ENCODE measurements around the gene S100A4.
"Not testable (repeated sequence)": the region's sequence is repeated elsewhere in the genome, so short reads cannot be mapped to it uniquely, and the experiment has no call there.

The S100A4 gene

DNA sequence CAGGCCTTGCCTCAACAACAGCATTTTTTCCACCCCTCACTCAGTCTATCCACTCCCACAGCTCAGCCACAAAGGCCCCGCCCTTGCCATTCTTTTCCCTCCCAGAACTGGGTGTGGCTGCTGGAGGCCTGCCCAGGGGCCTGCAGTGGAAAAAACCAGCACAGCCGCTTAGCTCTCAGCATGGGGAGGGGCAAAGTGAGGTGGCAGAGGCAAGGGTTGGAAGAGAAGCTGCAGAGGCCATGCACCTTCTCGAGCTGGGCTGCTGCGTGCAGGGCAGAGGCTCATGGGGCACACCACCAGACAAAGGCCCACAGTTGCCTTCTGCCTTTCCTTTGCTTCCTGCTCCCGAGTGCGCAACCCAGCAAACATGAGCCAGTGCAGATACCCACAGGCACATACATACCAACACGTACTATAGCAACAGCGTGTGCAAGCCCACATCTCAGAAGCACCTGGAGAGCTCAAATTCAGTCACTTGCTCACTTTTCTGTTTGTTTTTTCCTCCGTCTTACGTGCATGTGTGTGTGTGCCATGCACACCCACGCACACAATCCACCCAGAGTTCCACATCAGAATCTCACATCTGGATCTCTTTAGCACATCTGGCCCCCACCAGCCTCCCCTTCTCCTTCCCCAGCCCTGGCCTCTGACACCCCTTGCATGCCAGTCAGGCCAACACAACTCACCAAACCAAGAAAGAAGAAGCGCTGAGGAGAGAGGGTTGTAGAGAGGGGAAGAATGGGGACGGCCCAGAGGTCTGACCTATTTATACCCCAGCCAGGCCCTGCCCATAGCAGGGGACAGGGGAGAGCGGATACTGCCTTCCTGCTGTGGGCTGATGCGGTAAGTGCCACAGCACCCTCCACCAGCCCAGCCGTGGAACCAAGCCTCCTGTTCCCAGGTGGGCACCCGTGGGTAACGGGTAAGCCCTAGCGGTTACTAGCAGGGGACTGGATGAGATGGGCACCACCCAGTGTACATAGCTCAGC, at the start of gene S100A4:
Gene S100A4, minus strand, starts transcription at position 740 of the 989 bp plus-strand sequence. CDS start 1,012 bp downstream, outside the sequence.
- DNase-seq = peak; percentile 92

DNA sequence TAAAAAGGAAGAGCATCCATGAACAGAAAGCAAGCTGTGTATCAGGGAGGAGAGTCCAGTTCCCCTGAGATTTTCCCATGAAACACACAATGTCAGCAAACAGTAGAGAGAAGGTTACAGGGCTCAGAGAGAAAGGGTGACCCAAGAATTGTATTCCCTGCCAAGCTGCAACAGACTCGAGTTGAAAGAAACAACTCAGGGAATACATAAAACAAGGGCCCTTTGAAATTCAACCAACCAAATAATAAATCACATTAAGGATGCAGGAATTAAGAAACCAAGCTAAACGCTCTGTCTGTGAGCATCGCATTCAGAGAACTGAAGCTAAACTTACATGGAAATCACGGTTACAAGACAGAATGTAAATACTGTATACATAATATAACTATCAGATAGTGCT, 47.1 kb upstream of the S100A4 start:
- peak; percentile 45 for DNase-seq

DNA sequence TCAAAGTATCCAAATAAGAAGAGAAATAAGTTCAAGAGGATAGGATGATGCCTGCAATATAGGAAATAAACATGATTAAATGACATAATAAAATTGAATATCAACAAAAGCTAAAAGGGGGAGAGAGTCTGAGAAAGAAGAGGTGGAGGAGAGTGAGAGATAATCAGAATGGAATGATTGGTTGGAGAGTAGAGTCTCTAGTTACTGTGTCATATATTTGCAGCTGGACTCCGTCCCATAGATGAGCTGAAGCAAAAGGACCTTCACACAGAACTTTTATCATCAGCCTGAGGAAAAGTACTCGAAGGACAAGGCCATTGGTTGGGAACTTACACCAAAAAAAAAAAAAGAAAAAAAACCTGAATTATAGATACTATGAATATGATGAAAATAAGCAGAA, 42.9 kb upstream of the S100A4 start:
- no peak for DNase-seq

DNA sequence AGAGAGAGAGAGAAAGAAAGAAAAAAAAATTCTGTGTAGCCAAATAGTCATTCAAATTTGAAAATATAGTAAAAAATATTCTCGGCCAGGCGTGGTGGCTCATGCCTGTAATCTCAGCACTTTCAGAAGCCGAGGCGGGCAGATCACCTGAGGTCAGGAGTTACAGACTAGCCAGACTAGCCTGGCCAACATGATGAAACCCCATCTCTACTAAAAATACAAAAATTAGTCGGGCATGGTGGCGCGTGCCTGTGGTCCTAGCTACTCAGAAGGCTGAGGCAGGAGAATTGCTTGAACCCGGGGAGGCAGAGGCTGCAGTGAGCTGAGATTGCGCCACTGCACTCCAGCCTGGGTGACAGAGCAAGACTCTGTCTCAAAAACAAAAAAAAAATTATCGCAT, 42.4 kb upstream of the S100A4 start:
- not testable (repeated sequence) for DNase-seq

DNA sequence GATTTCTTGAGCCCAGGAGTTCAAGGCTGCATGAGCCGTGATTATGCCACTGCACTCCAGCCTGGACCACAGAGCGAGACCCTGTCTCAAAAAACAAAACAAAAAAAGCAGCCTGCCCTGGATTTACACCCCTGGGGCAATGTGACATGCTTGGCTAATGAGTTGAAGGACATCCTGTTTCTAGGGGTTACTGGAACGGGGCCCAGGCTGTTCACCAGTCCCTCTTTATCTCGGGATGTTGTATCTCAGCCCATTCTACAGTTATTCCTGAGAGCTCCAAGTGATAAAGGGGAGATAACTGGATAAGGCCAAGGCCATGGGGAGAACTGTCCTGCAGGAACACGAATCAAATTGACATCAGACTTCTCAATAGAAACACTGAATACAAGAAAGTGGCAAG, 41.7 kb upstream of the S100A4 start:
- no peak for DNase-seq

DNA sequence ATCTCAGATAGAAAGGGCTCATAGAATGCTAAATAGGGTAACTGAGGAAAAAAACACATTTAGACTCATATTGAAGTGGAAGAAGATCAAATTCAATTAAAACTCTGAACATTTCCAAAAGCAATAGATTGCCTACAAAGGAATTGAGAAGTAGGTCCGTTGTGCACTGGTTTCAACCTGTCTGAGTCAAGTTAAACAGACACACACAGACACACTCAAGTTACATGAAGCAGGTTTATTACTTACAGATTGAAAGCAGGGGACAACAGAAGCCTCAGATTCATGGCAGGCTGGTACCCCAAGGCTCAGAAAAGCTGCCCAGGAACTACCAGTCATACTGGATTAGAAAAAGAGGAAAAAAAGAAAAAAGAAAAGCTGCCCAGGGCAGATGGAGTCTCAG, 40.7 kb upstream of the S100A4 start:
- DNase-seq = no peak

DNA sequence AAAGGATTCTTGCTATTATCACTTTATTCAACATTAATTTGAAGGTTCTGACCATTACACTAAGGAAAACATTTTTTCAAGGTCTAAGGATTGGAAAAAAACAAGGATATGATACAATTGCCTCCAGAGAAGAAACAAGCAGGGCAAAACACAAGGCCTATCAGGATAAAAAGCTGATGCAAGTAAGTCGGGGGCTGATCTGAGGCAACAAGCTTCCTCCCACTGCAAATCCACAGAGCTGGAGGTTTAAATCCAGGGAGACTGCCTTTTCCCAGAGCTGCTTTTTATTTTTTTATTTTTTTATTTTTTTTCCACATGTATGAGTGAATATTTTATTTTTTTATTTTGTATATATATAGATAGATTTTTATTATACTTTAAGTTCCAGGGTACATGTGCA, 39.4 kb upstream of the S100A4 start:
- DNase-seq = no peak

DNA sequence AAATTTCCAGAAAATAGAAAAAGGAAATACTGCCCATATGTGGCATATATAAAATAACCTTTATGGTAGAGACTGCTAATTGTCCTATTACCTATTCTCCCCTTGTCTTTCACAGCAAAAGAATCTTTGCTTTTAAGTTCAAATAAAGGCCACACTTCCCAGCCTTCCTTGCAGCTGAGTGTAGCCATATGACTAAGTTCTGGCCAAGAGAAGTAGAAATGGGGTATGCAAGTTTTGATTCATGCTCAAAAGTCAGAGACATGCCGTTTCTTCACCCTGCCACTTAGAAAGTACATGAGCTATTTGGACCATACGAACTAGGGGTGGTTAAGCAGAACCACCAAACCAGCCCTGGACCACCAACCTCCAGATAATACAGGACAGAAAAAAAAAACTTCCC, 38.4 kb upstream of the S100A4 start:
- DNase-seq = no peak

DNA sequence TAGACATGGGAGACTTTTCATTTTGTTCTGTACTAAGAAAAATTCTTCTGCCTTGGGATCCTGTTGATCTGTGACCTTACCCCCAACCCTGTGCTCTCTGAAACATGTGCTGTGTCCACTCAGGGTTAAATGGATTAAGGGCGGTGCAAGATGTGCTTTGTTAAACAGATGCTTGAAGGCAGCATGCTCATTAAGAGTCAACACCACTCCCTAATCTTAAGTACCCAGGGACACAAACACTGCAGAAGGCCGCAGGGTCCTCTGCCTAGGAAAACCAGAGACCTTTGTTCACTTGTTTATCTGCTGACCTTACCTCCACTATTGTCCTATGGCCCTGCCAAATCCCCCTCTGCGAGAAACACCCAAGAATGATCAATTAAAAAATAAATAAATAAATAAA, 37.9 kb upstream of the S100A4 start:
- DNase-seq = not testable (repeated sequence)

DNA sequence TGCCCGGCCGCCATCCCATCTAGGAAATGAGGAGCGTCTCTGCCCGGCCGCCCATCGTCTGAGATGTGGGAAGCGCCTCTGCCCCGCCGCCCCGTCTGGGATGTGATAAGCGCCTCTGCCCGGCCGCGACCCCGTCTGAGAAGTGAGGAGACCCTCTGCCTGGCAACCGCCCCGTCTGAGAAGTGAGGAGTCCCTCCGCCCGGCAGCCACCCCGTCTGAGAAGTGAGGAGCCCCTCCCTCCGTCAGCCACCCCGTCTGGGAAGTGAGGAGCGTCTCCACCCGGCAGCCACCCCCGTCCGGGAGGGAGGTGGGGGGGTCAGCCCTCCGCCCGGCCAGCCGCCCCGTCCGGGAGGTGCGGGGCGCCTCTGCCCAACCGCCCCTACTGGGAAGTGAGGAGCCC, 37.2 kb upstream of the S100A4 start:
- not testable (repeated sequence) for DNase-seq

DNA sequence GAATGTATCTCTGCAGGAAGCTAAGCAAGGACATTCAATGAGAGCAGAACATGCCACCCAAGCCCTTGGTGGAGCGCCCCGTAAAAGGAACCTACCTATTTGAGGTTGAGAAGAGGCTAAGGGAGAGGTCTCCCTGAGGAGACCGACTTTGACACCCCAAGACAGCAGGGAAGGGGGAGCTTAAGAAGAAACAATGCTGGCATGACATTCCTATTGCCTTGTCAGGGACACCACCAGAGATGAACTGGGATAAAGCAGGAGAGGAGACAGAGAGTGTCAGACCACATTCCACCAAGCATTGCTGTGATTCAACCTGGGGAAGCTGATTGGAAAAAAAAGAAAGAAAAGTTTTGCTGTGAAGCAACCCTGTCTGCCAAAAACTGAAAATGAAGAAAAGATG, 33.3 kb upstream of the S100A4 start:
- no peak for DNase-seq

DNA sequence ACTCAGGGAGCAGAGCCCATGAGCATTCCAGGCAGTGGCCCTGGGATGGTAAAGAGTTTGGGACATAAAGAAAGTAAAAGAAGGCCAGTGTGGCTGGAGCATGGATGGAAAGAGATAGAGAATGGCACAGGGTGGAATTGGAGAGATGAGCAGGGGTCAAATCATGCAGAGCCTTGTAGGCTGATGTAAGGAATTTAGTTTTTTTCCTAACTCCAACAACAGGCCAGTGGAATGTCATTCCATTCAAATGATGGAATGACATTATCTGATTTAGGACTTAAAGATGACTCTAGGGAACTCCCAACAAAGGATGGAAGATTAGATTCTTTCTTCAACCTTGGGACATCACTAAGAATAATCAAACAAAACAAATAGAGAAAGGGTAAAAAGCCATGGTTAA, 32.9 kb upstream of the S100A4 start:
- DNase-seq = no peak

DNA sequence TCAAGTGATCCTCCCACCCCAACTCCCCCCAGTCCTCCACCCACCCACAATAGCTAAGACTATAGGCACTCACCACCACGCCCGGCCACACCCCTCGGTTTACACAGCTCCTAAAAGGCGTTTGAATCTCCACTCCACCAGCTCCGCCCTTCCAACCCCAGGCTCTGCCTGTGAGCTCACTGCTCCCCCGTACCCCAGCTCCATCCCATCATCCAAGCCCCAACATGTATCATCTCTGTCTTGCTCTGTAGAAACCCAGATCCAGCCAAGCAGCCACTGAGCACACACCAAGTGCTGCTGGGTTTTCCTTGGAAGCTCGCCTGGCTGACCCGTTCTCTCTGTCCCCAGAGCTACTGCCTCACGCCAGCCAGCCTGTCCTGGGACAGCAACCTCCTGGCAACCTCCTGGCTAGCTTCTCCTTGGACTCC, 32.0 kb upstream of the S100A4 start:
- DNase-seq = no peak

DNA sequence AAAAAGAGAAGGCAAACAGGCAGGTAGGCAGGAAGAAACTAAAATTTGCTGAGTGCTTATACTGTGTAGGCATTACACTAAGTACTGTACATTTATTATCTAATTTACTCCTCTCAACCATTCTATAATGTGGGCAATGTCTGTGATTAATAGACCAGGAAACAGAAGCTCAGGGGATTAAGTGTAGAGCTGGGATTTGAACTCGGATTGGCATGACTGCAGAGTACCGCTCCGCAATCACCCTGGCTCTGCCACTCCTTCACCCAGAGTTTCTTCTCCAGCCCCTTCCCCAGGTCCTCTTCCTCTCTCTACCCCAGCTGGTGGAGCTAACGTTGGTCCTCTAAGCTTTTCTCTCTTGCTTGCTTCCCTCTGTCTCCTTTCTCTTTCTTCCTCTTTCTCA, 31.5 kb upstream of the S100A4 start:
- no peak for DNase-seq

DNA sequence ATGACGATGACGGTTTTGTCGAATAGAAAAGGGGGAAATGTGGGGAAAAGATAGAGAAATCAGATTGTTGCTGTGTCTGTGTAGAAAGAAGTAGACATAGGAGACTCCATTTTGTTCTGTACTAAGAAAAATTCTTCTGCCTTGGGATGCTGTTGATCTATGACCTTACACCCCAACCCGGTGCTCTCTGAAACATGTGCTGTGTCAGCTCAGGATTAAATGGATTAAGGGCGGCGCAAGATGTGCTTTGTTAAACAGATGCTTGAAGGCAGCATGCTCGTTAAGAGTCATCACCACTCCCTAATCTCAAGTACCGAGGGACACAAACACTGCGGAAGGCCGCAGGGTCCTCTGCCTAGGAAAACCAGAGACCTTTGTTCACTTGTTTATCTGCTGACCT, 29.9 kb upstream of the S100A4 start:
- DNase-seq = not testable (repeated sequence)

DNA sequence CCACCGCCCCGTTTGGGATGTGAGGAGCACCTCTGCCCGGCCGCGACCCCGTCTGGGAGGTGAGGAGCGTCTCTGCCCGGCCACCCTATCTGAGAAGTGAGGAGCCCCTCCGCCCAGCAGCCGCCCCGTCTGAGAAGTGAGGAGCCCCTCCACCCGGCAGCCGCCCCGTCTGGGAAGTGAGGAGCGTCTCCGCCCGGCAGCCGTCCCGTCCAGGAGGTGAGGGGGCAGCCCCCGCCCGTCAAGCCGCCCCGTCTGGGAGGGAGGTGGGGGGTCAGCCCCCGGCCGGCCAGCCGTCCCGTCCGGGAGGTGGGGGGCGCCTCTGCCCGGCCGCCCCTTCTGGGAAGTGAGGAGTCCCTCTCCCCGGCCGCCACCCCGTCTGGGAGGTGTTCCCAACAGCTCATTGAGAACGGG, 29.5 kb upstream of the S100A4 start:
- DNase-seq = not testable (repeated sequence)

DNA sequence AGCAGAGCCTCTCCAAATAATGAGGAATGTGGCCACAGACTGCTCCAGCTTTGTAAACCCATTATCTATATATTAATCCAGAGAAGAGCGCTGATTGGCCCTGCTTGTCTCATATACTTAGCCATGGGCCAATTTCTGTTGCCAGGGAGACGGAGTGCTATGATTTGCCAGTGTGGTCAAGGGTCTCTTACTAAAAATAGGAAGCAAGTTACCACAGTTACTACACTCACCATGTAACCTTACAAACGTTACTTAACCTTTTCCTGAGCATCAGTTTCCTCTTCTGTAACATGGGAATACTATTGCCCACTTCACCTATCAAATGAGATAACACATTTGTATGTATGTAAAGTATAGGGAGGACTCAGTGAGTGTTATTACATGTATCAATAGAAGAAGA, 27.7 kb upstream of the S100A4 start:
- DNase-seq = no peak

DNA sequence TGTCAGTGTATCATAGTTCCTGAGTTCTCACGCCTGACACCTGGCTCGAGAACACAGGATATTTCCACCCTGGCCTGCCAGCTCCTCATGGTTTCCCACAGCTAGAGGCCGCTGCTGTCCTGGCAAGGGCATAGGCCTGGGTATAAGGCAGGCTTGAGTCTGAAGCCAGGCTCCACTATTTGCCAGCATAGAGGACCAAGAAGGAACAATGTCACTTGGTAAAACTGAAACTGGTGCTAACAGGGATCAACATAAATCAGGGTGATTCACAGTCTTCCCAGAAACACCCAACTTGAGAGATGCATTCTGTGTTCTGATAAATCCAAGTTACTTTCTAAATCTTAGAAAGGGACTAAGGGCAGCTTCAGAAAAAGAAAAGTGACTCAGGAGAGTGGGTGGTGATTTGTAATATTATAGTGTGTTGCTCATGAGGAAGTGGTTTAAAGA, 27.0 kb upstream of the S100A4 start:
- no peak for DNase-seq

DNA sequence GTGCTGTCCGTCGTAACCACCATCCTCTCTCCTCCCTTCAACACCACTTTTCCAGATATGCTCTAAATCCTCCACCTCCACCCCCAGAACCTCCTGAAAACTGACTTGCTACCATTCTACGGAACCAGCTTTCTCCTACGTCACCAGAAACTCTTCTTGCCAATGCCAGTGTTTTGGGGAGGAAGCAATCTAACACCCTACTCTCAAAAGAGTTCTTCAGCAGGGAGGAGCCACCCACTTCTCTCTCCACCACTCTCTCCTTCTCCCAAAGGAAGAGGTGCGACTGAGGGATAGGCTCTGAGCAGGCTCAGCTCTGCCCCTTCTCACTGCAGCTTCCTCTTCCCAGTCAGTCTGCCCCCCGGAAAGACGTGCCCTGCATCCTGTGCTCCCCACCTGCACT, 26.1 kb upstream of the S100A4 start:
- DNase-seq = no peak

DNA sequence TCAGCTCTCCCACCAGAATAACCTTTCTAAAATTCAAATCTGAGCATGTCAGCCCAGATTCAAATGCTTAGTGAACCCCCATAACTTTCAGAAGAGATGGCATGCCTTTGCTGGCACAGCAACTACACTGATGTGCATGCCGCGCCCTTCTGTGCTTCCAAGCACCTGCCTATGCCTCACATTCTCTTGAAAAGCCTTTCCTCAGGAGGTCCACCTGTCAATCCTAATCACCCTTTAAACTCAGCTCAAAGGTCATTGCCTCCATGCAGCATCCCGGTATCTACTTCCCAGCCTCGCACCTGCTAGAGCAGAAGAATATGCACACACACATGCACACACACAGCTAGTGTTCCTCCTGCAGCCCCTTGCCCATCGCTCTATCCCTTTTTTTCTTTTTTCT, 25.3 kb upstream of the S100A4 start:
- no peak for DNase-seq

DNA sequence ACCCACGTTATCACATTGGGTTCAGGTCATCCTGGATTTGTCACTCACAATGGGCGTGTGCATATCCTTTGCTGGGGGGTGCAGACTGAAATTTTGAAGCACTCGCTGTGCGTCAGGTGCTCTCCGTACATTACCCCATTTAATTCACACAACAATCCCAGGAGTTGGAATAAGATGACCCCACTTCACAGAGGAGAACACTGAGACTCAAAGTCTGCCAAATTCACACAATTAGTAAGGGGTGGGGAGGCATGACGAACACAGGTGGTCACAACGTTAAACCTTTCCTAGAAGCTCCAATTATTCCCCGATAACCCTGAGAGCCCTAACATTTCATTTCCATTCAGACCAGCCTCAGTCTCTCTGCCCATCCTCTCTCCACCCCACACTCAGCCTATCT, 23.9 kb upstream of the S100A4 start:
- DNase-seq = no peak

DNA sequence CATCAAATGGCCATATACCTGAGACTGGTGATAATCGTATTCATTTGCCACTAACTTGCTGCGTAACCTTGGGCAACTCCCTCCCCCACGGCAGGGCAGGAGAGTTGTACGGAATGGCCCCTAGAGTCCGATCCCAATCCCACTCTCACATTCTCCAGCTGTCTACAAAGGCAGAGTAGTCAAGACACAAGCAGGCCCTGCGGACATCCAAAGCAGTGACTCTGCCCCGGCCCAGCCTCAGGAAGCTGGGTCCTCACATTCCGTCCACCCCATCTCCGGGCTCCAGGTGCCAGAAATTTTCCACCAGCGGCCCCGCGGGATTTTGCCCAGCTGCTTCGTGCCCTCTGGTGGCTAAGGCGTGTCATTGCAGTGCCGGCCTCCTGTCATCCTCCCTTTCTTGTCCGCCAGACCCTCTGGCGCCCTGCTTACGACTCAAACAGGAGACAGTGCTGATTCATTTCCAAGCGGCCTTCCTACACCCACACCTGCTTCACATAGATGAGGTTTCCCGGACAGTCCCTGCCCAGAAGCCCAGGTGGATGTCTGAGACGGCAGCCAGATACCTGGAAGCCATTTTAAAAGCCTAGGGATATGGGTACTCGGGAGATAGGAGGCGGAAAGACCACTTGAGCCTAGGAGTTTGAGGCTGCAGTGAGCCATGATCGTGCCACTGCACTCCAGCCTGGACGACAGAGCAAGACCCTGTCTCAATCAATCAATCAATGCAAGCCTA, 22.9 kb upstream of the S100A4 start:
- peak; percentile 91 for DNase-seq

DNA sequence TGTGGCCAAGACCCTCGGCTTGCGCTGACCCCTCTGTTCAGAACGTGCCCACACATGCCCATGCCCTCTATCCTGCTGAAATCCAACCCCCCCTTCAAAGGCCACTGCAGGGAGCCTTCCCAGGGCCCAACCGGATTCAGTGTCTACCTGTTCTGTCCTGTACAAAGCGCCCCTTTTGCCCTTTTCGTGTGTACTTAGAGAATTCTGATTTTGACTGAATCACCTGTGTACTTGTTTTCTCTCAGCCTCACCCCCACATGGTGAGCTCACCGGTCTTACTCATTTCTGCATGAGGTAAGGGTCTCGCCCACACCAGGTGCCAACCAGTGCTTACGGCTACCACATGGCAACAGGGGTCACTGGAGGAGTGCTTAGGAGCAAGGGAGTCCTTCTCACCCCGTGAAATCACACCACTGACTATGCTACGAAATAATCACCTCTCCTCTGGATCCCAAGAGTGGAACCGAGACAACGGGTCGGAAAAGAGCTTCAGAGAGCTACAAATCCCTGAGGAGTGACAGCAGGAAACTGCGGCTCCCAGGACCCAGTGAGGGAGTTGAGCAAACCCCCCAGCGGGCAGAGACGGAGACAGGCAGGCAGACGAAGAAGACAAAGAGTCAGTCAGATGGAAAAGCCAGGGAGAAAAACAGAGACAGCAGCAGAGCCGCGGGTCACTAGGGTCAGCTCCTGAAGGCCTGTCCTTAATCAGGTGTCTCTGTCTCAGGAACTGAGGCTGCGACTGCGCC, 22.2 kb upstream of the S100A4 start:
- no peak for DNase-seq
